NCI-H526 treated with DMSO at 0.1 percent for 48 hours (cell line): Measurements from ENCODE around the gene PLCG1.
"Not testable (repeated sequence)": the region's sequence is repeated elsewhere in the genome, so short reads cannot be mapped to it uniquely, and the experiment has no call there.

ENCODE experiments used
- DNase-seq: peaks from one replicate; lab custom pipeline; 2025; lab: John Stamatoyannopoulos, UW

PLCG1 gene

GRCh38 chr20:41136680-41137613, at the start of gene PLCG1:
PLCG1 (plus strand) TSS chr20:41137543; CDS start chr20:41137642, 99 bp downstream.
- DNase-seq, result peak; percentile 71

- no peak for DNase-seq
Observed at GRCh38 chr20:41087777-41088176, 49.6 kb upstream of the PLCG1 start.

- DNase-seq, result no peak
Observed at GRCh38 chr20:41089555-41089954, 47.8 kb upstream of the PLCG1 start.

GRCh38 chr20:41091927-41092326, 45.4 kb upstream of the PLCG1 start:
- DNase-seq, result no peak

GRCh38 chr20:41094353-41095055, 42.8 kb upstream of the PLCG1 start:
- DNase-seq, result no peak

GRCh38 chr20:41095110-41095969, 42.0 kb upstream of the PLCG1 start:
- DNase-seq, result peak; percentile 37

GRCh38 chr20:41098703-41099250, 38.6 kb upstream of the PLCG1 start:
- DNase-seq, result no peak

- DNase-seq, result no peak
Observed at GRCh38 chr20:41100001-41100480, 37.3 kb upstream of the PLCG1 start.

GRCh38 chr20:41101660-41102059, 35.7 kb upstream of the PLCG1 start:
- DNase-seq, result no peak

GRCh38 chr20:41108531-41108930, 28.8 kb upstream of the PLCG1 start:
- DNase-seq, result no peak

- no peak for DNase-seq
Observed at GRCh38 chr20:41110012-41110411, 27.3 kb upstream of the PLCG1 start.

- DNase-seq, result no peak
Observed at GRCh38 chr20:41110930-41111577, 26.3 kb upstream of the PLCG1 start.

- DNase-seq, result no peak
Observed at GRCh38 chr20:41111578-41111951, 25.8 kb upstream of the PLCG1 start.

- no peak for DNase-seq
Observed at GRCh38 chr20:41116282-41116956, 20.9 kb upstream of the PLCG1 start.

GRCh38 chr20:41118159-41118558, 19.2 kb upstream of the PLCG1 start:
- DNase-seq, result not testable (repeated sequence)

- DNase-seq, result no peak
Observed at GRCh38 chr20:41118632-41119031, 18.7 kb upstream of the PLCG1 start.

- no peak for DNase-seq
Observed at GRCh38 chr20:41119614-41120561, 17.5 kb upstream of the PLCG1 start.

GRCh38 chr20:41121399-41121798, 15.9 kb upstream of the PLCG1 start:
- DNase-seq, result no peak

GRCh38 chr20:41123631-41124030, 13.7 kb upstream of the PLCG1 start:
- no peak for DNase-seq
